HG02588 (cell line): ENCODE data around the gene BACH2.
"Not testable (repeated sequence)": the region's sequence is repeated elsewhere in the genome, so short reads cannot be mapped to it uniquely, and the experiment has no call there.

Experiments
- ATAC-seq: cut with Tn5 transposase; IDR thresholded peaks from one replicate; pipeline ENCODE4 v1.9.1; 2021; ENCODE audit warnings: mild to moderate bottlenecking, moderate library complexity; ENCODE audit not compliant: unreplicated experiment

BACH2 gene

GRCh38 chr6:90076511-90077415 lies 219.9 kb downstream of the BACH2 start:
- ATAC-seq = no peak

- no peak for ATAC-seq
These were observed 222.3 kb downstream of the BACH2 start for GRCh38 chr6:90074161-90074850.

GRCh38 chr6:90072935-90073464 lies 223.6 kb downstream of the BACH2 start:
- ATAC-seq = no peak

GRCh38 chr6:90072501-90072900 lies 224.1 kb downstream of the BACH2 start:
- ATAC-seq = no peak

GRCh38 chr6:90068703-90069523 lies 227.7 kb downstream of the BACH2 start:
- no peak for ATAC-seq

- ATAC-seq = no peak
These were observed 228.4 kb downstream of the BACH2 start for GRCh38 chr6:90068264-90068663.

- ATAC-seq = no peak
These were observed 229.9 kb downstream of the BACH2 start for GRCh38 chr6:90066697-90067096.

GRCh38 chr6:90065173-90065572 lies 231.5 kb downstream of the BACH2 start:
- no peak for ATAC-seq

- no peak for ATAC-seq
These were observed 234.0 kb downstream of the BACH2 start for GRCh38 chr6:90062667-90063066.

GRCh38 chr6:90062051-90062450 lies 234.6 kb downstream of the BACH2 start:
- no peak for ATAC-seq

GRCh38 chr6:90059178-90059577 lies 237.5 kb downstream of the BACH2 start:
- not testable (repeated sequence) for ATAC-seq

GRCh38 chr6:90055924-90056323 lies 240.7 kb downstream of the BACH2 start:
- ATAC-seq = not testable (repeated sequence)

- ATAC-seq = not testable (repeated sequence)
These were observed 242.4 kb downstream of the BACH2 start for GRCh38 chr6:90054193-90054592.

GRCh38 chr6:90053614-90054013 lies 243.0 kb downstream of the BACH2 start:
- no peak for ATAC-seq

GRCh38 chr6:90049295-90049694 lies 247.3 kb downstream of the BACH2 start:
- ATAC-seq = no peak

- no peak for ATAC-seq
These were observed 248.3 kb downstream of the BACH2 start for GRCh38 chr6:90048206-90048967.

- ATAC-seq = no peak
These were observed 251.1 kb downstream of the BACH2 start for GRCh38 chr6:90045535-90045934.

GRCh38 chr6:90044833-90045381 lies 251.7 kb downstream of the BACH2 start:
- no peak for ATAC-seq

- no peak for ATAC-seq
These were observed 252.3 kb downstream of the BACH2 start for GRCh38 chr6:90044182-90044832.
